Measurements from ENCODE around the gene DCAF8L2.
"Not testable (repeated sequence)": the region's sequence is repeated elsewhere in the genome, so short reads cannot be mapped to it uniquely, and the experiment has no call there.

The DCAF8L2 gene

DNA sequence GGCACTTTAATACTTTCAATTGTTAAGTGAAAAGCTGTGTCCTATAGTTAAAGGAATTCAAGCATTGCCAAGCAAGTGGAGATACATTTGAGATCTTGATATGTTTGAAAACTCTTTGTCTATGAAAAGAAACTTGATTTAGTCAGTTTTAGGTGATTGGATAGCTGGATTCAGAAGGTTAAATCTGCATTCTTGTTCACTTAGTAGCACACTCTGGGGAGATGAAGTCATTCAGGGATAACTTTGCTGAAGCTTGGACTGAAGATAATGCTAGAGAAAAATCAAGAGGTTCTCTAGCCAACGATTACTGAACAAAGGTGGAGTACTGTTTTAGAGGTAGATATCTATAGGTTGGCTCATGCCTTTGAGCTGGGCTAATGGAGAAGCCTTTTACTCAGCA, 90.6 kb downstream of the DCAF8L2 start:
- DNase-seq: no peak

DNA sequence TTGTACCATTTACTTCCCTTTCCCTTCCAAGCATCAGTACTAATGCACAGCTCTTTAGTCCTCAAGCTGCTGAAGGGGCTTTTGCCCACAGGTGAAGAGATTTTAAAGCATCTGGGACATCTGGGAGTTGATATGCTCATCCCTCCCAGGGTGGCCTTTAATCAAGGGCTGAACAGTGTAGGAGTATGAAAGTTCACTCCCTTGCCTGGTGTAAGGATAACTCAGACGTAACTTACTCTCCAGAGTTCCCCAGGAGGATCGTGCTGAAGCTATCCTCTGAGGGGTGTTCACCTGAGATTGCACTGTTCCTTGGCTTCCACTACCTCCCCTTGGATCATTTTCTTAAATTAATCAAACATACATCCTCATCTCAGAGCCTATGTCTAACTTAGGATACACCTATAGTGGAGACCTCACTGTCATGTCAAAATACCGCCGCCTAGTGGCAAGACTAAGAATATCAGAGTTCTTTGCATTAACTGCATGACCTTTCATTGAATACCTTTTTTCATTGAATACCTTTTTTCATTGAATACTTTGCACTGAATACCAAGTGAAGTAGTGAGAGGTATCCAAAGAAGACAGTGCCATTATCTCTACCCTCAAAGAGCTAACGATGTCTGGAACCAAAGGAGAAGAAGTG, 93.5 kb downstream of the DCAF8L2 start:
- DNase-seq: not testable (repeated sequence)

DNA sequence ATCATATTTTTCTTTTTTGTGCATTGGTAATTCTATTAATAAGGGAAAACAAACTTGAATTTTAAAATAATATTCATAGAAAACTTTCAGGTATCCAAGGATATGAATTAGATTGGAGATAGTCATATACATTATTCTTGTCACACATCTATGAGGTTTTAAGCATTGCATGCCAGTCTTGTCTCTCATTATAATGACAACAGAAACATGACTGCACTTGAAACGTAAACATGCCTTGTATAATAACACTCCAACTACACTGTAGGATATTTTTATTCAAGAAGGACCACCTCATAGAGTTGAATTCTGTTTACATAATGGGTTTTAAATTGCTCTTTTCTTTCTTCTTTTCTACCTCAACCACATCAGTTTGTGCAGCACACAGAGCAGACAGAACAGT, 104.5 kb downstream of the DCAF8L2 start:
- no peak for DNase-seq

DNA sequence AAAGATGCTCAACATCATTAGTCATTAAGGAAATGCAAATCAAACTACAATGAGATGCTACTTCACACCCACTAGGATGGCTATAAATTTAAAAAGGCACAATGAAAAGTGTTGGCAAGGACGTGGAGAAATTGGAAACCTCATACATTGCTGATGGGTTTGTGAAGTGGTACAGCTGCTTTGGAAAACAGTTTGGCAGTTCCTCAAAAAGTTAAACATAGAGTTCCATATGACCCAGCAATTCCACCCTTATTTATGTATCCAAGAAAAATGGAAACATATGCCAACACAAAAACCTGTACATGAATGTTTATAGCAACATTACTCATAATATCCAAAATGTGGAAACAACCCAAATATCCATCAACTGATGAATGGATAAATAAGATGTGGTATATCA, 116.4 kb downstream of the DCAF8L2 start:
- no peak for DNase-seq

DNA sequence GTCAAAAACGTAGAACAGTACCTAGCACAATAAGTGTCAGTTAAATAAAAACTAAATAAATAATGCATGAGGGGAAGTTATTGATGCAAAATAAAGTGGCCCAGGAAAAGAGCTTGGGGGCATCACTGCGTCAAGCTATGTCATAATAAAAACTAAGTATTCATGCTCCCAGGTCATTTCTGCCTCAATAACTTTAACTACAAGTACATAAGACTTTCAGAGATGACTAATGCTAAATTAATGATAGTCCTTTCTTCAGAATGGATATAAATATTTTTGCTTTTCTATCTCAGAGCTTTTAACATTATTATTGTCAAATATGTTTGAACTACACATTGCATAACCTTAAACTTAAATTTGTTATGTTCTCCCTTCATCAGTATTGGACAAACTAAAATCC, 125.5 kb downstream of the DCAF8L2 start:
- DNase-seq: no peak

GRCh38 chrX:27728291-27728690, 138.1 kb downstream of the DCAF8L2 start:
- DNase-seq: no peak

DNA sequence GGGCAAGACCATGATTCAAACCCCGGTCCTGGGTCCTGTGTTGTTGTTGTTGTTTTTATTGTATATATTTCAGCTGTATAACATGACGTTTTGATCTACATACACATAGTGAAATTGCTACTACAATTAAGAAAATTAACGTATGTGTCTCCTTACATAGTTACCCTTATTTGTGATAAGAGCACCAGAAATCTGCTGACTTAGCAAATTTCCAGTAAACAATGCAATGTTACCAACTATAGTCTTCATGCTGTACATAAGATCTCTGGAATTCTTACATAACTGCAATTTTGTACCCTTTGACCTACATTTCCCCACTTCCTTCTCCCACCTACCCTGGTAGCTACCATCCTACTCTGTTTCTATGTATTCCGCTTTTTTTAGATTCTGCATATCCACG, 141.8 kb downstream of the DCAF8L2 start:
- DNase-seq: no peak

DNA sequence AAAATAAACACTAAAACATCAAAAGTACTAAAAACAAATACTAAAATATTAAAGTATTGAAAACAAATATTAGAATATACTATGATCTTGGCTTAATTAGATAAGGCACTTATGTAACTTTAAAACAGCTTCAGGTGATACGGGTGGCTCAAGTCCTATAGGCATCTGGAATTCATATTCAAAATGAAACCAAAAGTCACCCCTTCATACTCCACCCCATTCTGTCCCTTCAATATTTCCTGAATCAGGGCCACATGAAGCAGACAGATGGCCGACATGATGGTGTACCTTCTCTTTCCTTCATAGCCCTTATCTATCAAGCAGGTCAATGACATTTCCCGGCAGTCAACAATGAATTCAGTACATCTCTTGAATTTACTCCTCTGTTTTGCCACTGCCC, 145.8 kb downstream of the DCAF8L2 start:
- DNase-seq: no peak

DNA sequence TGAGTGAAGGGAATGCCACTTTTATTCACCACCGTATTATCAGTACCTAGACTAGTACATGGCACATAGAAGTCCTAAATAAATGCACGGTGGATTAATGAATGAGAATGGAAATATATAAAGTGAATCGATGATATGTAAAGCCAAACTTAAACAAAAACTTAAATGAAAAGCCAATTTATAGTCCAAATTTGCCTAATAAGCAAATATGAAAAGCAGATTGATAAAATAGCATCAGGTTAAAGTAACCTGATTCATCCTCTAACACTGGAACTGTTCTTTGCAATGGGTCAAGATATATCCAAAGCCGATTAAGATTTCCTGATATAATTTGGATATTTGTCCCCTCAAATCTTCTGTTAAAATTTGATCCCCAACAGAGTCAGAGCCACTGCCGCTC, 150.8 kb downstream of the DCAF8L2 start:
- no peak for DNase-seq

- not testable (repeated sequence) for DNase-seq
These were observed 153.4 kb downstream of the DCAF8L2 start for GRCh38 chrX:27743521-27743920.

DNA sequence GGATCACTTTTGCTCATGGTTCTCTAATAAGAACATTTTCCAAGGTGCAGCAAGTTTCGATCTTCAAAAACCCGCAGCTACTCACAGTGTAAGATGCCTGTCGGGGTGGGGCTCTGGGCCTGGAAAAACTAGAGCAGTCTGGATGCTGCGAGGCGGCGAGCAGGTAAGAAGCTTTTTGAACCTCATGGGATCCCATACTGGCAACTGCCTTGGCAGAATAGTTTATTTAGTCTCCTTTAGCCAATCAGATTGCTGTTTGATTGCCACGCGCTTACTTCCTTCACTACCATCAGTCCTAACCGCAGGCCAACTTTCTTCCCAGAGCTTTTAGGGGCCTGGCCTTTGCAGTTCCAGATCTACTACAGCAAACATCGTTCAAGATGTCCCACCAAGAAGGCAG, 156.4 kb downstream of the DCAF8L2 start:
- no peak for DNase-seq

DNA sequence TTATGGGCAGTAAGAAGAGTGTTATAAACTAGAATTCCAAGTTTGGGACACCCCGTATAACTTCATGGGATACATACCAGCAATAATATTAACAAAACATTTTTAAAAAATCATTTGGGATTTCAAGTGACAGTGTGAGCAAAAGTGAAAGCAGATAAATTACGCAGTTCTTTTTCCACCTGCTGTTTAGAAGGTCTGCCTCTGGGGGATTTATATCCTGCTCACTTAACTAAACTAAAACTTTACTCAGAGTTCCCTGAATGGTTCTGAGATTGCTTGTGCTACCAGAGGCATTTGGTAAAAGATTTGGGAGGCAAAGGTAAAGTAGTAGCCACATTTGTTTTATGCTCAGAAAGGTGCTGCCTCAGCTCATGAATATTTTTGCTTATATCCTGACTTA, 160.2 kb downstream of the DCAF8L2 start:
- not testable (repeated sequence) for DNase-seq

- DNase-seq: no peak
These were observed 161.8 kb downstream of the DCAF8L2 start for GRCh38 chrX:27751976-27752375.

DNA sequence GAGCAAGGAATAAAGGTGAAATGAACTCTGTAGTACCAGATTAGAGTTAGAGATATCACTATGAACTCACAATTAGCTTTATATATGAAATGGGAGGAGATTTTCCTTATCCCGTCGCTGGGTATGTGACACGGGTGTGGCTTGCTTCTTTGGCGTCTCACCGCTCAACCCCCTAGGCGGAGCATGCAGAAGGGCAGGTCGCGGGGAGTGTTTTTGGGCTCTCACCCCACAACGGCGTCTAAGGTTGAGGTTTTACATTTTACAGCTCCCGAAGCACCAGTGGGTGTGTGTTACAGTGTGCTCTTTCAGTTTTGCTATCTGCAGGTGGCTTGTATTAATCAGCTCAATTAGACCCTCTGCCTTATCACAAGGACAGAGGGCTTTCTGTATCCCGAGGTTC, 175.6 kb downstream of the DCAF8L2 start:
- DNase-seq: no peak

DNA sequence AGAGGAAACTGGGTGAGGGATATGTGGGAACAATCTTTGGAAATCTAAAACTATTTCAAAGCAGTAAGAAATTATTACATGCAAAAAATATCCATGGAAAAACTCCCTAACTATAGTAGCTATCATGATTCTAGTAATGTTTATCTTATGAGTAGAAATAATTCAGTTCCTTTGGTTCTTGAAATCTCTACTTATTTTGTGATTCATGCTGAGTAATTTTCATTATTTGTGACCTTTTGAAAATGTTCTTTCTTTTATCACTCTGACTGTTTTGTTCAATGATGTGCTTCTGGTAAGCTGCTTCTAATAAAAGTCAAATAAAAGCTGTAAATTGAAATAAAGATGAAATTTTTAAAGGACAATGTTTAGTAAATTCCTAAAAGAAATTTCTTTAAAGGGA, 177.2 kb downstream of the DCAF8L2 start:
- DNase-seq: no peak

DNA sequence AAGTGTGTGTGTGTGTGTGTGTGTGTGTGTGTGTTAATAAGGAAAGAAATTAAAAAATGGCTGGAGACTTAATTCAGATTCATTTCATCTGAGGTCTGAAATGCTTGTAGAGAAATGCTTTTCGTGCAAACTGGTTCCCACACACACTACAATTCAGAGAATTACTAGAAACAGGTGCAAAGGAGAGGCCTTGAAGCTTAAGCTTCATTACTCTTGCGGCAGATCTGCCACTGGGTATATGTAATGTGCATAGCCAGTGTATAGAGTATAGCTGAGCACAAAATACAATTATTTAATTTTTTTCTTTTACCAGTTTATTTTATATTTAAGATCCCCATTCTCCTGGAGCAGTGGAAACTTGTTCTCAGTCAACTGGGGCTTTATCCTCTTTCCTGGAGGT, 185.8 kb downstream of the DCAF8L2 start:
- DNase-seq: no peak

DNA sequence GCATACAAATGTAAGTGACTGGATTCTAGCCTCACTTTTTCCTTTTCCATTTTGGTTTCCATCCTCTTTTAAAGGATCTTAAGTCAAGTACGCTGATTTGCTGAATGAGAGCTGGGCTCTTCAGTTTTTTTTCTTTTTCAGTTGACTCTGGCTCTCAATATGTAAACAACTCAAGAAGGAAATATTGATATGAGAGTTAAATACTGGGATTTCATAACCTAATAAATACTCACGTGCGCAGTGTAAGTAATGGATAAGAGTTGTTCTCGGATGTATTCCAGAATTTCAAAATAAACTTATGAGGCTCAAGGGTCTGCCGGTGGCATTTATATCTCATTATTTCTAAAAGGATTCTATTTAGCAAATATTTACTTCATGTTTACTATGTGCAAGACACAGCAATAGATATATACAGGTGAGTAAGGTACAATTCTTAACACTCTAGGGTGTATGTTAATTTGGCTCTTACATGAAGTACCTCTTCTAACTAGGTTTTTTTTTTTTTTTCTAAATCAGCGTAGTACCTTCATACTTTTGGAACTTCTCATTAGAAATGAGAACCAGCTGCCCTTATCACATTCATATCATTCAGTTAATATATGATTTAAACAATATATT, 206.6 kb downstream of the DCAF8L2 start:
- DNase-seq: no peak

DNA sequence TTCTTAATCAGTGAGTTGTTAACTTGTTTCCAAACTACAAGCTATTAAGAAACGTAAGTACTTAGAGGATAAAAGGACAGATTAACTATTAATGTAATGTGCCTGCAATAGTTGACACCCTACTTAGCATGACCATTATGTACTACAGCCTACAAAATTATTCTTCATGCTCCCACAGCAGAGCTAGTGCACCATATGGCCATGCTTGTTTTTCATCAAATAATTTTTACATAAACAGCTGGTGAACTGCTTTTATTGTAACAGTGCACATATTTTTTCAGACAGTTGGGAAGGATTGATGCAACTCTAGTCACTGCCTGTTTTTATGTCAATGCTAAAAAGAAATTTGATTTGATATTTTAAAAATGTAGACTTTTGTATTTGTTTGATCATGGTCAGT, 207.4 kb downstream of the DCAF8L2 start:
- DNase-seq: no peak

Measured in NCI-H187 treated with DMSO at 0.1 percent for 48 hours (cell line).